Ishikawa (cell line): ENCODE measurements around the gene S100A7.

Experiments
- CEBPB ChIP-seq: IDR thresholded peaks from 2 replicates; pipeline ENCODE4 v1.6.1; 2012
- CREB1 ChIP-seq: IDR thresholded peaks from 2 replicates; pipeline ENCODE4 v1.6.1; 2012; ENCODE audit warnings: low read depth
- EGR1 ChIP-seq: IDR thresholded peaks from 2 replicates; pipeline ENCODE4 v1.6.1; 2012
- EP300 ChIP-seq: IDR thresholded peaks from 2 replicates; pipeline ENCODE4 v1.6.1; 2012; ENCODE audit warnings: borderline replicate concordance
- FOXM1 ChIP-seq: IDR thresholded peaks from 2 replicates; pipeline ENCODE4 v1.6.1; 2012; ENCODE audit warnings: low read depth, borderline replicate concordance
- NFIC ChIP-seq: IDR thresholded peaks from 2 replicates; pipeline ENCODE4 v1.6.1; 2012
- RAD21 ChIP-seq: IDR thresholded peaks from 2 replicates; pipeline ENCODE4 v1.6.1; 2012; ENCODE audit warnings: low read depth
- TAF1 ChIP-seq: IDR thresholded peaks from 2 replicates; pipeline ENCODE4 v1.6.1; 2012; ENCODE audit warnings: low read depth, mild to moderate bottlenecking
- TCF12 ChIP-seq: IDR thresholded peaks from 2 replicates; pipeline ENCODE4 v1.6.1; 2012; ENCODE audit warnings: low read depth
- TEAD4 ChIP-seq: IDR thresholded peaks from 2 replicates; pipeline ENCODE4 v1.6.1; 2012
- YY1 ChIP-seq: IDR thresholded peaks from 2 replicates; pipeline ENCODE4 v1.6.1; 2012; ENCODE audit warnings: low read depth
- ZBTB7A ChIP-seq: IDR thresholded peaks from 2 replicates; pipeline ENCODE4 v1.6.1; 2012; ENCODE audit warnings: low read depth
- TF ChIP-seq, protein P1 (sequence below): IDR thresholded peaks from 2 replicates; pipeline ENCODE4 v1.6.1; 2012
- TF ChIP-seq, protein P2 (sequence below): IDR thresholded peaks from 2 replicates; pipeline ENCODE4 v1.6.1; 2012
- TF ChIP-seq, protein P3 (sequence below): IDR thresholded peaks from 2 replicates; pipeline ENCODE4 v1.6.1; 2012; ENCODE audit warnings: low read depth, mild to moderate bottlenecking

Gene S100A7

DNA sequence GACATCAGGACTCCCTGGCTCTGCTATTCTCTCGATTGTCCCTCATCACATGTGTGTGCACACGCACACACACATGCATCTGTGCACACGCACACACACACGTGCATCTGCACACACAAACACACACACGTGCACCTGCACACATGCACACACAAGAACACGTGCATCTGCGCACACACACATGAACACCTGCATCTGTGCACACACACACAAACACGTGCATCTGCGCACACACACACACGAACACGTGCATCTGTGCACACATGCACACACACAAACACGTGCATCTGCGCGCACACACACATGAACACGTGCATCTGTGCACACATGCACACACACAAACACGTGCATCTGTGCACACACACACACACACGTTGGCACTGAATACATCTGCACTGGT is 29.4 kb downstream of the S100A7 start:
- TF ChIP-seq FOXM1 (no peak), CEBPB (no peak), NFIC (no peak), EP300 (no peak), TCF12 (no peak)
- TF ChIP-seq, protein P1, sequence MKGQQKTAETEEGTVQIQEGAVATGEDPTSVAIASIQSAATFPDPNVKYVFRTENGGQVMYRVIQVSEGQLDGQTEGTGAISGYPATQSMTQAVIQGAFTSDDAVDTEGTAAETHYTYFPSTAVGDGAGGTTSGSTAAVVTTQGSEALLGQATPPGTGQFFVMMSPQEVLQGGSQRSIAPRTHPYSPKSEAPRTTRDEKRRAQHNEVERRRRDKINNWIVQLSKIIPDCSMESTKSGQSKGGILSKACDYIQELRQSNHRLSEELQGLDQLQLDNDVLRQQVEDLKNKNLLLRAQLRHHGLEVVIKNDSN, result no peak

DNA sequence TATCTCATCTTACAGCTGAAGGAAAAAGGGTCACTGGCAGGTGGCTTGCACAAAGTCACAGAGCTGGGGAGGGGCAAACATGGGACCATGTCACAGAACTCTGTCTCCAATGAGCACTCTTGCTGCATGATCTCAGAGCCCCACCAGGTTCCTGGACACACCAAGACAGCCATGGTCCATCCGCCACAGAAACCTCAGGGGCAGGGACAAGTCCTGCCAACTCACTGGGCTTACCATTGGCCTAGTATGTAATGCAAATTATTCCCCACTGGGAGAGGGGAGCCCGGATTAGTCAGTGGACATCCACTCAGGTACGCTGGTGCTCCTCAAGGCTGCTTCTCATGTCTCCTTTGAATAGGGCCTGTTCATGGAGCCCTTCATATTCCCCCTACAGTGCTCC is 29.9 kb downstream of the S100A7 start:
- TF ChIP-seq RAD21 (no peak), ZBTB7A (no peak)

DNA sequence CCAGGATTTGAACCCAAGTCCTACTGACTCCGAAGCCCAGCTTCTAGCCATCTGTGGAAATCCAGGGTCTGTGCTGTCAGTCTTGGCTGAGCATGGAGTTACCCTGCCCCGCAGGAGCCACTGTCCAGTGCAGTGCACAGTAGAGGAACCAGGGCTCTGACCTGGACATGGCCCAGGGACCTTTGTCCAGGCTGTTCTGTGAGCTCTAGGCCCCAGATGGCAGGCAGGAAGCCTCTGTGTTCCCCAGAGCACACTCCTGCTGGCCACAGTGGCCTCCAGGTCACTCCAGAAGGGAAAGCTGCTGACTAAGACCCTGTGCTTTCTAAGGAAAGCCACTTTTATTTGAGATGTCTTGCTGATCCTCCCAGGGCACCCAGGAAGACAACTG is 30.3 kb downstream of the S100A7 start:
- TF ChIP-seq ZBTB7A, result no peak
- no peak for TF ChIP-seq FOXM1
- TF ChIP-seq TCF12, result no peak
- TF ChIP-seq, protein P2, sequence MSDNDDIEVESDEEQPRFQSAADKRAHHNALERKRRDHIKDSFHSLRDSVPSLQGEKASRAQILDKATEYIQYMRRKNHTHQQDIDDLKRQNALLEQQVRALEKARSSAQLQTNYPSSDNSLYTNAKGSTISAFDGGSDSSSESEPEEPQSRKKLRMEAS, result no peak
- TF ChIP-seq NFIC, result no peak
- TF ChIP-seq CREB1, result no peak
- TF ChIP-seq, protein P1, result no peak
- no peak for TF ChIP-seq TAF1
- TF ChIP-seq EP300, result no peak
- TF ChIP-seq, protein P3, sequence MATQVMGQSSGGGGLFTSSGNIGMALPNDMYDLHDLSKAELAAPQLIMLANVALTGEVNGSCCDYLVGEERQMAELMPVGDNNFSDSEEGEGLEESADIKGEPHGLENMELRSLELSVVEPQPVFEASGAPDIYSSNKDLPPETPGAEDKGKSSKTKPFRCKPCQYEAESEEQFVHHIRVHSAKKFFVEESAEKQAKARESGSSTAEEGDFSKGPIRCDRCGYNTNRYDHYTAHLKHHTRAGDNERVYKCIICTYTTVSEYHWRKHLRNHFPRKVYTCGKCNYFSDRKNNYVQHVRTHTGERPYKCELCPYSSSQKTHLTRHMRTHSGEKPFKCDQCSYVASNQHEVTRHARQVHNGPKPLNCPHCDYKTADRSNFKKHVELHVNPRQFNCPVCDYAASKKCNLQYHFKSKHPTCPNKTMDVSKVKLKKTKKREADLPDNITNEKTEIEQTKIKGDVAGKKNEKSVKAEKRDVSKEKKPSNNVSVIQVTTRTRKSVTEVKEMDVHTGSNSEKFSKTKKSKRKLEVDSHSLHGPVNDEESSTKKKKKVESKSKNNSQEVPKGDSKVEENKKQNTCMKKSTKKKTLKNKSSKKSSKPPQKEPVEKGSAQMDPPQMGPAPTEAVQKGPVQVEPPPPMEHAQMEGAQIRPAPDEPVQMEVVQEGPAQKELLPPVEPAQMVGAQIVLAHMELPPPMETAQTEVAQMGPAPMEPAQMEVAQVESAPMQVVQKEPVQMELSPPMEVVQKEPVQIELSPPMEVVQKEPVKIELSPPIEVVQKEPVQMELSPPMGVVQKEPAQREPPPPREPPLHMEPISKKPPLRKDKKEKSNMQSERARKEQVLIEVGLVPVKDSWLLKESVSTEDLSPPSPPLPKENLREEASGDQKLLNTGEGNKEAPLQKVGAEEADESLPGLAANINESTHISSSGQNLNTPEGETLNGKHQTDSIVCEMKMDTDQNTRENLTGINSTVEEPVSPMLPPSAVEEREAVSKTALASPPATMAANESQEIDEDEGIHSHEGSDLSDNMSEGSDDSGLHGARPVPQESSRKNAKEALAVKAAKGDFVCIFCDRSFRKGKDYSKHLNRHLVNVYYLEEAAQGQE, result no peak
- TF ChIP-seq TEAD4, result no peak
- no peak for TF ChIP-seq EGR1
- TF ChIP-seq RAD21, result no peak
- TF ChIP-seq CEBPB, result no peak
- TF ChIP-seq YY1, result no peak

DNA sequence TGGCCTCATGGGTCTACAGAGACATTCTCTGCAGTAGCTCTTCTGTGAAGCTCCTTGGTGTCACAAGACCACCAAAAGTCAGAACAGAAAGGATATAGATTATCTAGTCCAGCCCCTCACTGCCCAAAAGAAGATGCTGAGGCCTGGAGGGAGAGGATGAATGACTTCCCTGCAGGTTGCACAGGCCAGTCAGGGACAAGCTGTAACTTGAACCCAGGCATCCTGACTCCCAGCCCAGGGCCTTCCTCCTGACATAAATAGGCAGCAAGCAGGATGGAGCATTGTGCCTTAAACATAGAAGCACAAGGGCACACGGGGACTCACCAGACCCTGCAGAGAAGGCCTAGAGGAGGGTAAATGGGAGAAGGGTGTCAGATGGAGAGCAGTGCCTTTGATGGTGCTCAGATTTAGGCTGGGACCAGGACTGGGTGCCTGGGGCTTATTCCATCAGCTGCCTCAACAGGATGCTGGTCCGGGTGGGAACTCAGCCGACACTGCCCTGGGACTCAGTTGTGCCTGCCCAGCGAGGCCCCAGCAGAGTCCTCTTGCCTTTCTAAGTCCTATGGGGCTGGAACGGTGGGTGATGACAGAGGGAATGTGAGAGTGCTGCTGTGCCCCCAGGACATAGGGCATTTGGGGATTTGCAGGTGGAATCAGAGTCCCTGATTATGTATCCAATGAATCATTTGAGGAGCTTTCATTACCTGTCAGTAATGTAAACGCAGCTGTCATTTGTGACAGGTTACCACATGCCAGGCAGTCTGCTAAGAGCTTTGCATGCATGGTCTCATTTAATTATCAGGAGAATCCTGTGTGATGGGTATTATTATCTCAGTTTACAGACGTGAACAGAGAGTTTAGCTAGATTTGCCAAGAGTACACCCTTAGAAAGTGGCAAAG is 30.9 kb downstream of the S100A7 start:
- no peak for TF ChIP-seq FOXM1
- no peak for TF ChIP-seq RAD21
- no peak for TF ChIP-seq EGR1
- no peak for TF ChIP-seq CEBPB
- no peak for TF ChIP-seq TAF1
- no peak for TF ChIP-seq TEAD4
- TF ChIP-seq, protein P3, result no peak
- TF ChIP-seq YY1, result no peak
- TF ChIP-seq, protein P1, result no peak
- TF ChIP-seq NFIC, result no peak
- TF ChIP-seq, protein P2, result no peak
- TF ChIP-seq TCF12, result no peak
- TF ChIP-seq ZBTB7A, result no peak
- TF ChIP-seq CREB1, result no peak
- no peak for TF ChIP-seq EP300

DNA sequence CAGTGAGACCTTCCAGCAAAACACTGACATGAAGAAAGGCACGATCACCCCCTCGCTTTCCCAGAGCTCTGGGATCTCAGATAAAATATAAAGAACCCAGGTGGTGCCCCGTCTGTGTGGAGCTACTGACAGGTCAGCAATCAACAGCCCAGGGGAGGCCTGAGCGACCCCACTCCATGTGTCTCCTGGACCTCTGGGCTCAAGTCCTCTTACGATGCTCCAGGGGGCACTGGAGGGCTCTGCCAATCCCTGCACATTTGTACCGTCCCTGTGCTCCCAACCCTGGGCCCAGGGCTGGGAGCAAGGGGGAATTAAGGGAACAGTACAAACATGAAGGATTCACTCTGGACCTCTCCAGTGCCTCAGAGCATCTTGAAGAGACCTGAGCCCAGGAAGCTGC is 31.7 kb downstream of the S100A7 start:
- TF ChIP-seq TAF1 (no peak), EP300 (no peak), TEAD4 (no peak), YY1 (no peak), CEBPB (no peak), NFIC (no peak), RAD21 (no peak), FOXM1 (no peak), EGR1 (no peak), TCF12 (no peak)
- TF ChIP-seq, protein P2, result no peak
- TF ChIP-seq, protein P3, result no peak
- TF ChIP-seq, protein P1, result no peak
